ENCODE results near the gene TMEM92. TPM values are rescaled to one million over a fixed set of nuclear protein-coding genes. Genes with fewer than 3 reads are reported as not detected.
A peak's percentile ranks its signal among the peaks of the same experiment; 100 is the strongest.

The TMEM92 gene
- total and polyA plus RNA-seq, 10 of the 15 experiments (the other 5 are each of a cell fraction or from before 2014, with no cell fraction given): 0.11 to 1.2 (median 0.32) TPM

DNA sequence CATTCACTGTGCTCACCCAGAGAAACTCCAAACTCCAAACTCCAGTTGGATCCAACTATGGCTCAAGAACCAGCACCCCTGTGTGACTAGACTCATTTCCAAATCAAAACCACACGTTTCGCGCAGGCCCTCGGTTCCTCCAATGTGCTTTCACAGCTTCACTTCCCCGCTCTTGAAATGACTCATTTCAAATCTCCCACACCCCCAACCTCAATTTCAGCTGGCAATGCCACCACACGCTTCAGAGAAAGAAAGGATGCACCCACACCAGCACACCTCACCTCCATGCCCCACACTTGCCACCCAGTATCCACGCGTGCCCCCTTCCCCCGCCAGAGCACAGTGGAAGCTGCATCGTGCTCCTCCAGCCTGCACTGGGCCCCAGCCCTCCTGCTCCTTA lies 9.0 kb downstream of the TMEM92 start (continued):
- TF ChIP-seq ZBED1 (IDR thresholded peaks at IDR 0.05; ENCODE audit: borderline replicate concordance) (no peak; the same call in 1 of the 2 replicates), SIN3A (IDR thresholded peaks at IDR 0.05; ENCODE audit: low read depth, low read length) (no peak), FOXK2 (IDR thresholded peaks at IDR 0.05) (no peak), SMAD5 (IDR thresholded peaks at IDR 0.05; ENCODE audit: low read depth) (no peak), HDAC6 (IDR thresholded peaks at IDR 0.05; ENCODE audit: unreplicated experiment) (no peak), CBX3 (IDR thresholded peaks at IDR 0.05; ENCODE audit: borderline replicate concordance, low read depth) (no peak), RBBP5 (conservative IDR thresholded peaks at IDR 0.05) (no peak), IKZF1 (conservative IDR thresholded peaks at IDR 0.05) (peak; percentile 84), BHLHE40 (IDR thresholded peaks at IDR 0.05; ENCODE audit: borderline replicate concordance in 1 of 2, low read depth in 2 of 2, low read length in 1 of 2) (peak; percentile 30 to 63; a peak in 3 of 4 replicates), BACH1 (IDR thresholded peaks at IDR 0.05; ENCODE audit: borderline replicate concordance) (0 out of 2 replicates have a peak, but pooled peaks have one; percentile 27), WRNIP1 (IDR thresholded peaks at IDR 0.05; ENCODE audit: borderline replicate concordance, low read depth, low read length) (no peak)
- TF ChIP-seq, protein P1, sequence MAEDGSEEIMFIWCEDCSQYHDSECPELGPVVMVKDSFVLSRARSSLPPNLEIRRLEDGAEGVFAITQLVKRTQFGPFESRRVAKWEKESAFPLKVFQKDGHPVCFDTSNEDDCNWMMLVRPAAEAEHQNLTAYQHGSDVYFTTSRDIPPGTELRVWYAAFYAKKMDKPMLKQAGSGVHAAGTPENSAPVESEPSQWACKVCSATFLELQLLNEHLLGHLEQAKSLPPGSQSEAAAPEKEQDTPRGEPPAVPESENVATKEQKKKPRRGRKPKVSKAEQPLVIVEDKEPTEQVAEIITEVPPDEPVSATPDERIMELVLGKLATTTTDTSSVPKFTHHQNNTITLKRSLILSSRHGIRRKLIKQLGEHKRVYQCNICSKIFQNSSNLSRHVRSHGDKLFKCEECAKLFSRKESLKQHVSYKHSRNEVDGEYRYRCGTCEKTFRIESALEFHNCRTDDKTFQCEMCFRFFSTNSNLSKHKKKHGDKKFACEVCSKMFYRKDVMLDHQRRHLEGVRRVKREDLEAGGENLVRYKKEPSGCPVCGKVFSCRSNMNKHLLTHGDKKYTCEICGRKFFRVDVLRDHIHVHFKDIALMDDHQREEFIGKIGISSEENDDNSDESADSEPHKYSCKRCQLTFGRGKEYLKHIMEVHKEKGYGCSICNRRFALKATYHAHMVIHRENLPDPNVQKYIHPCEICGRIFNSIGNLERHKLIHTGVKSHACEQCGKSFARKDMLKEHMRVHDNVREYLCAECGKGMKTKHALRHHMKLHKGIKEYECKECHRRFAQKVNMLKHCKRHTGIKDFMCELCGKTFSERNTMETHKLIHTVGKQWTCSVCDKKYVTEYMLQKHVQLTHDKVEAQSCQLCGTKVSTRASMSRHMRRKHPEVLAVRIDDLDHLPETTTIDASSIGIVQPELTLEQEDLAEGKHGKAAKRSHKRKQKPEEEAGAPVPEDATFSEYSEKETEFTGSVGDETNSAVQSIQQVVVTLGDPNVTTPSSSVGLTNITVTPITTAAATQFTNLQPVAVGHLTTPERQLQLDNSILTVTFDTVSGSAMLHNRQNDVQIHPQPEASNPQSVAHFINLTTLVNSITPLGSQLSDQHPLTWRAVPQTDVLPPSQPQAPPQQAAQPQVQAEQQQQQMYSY (CRISPR knock-in tag; IDR thresholded peaks at IDR 0.05): no peak
- TF ChIP-seq, protein P2, sequence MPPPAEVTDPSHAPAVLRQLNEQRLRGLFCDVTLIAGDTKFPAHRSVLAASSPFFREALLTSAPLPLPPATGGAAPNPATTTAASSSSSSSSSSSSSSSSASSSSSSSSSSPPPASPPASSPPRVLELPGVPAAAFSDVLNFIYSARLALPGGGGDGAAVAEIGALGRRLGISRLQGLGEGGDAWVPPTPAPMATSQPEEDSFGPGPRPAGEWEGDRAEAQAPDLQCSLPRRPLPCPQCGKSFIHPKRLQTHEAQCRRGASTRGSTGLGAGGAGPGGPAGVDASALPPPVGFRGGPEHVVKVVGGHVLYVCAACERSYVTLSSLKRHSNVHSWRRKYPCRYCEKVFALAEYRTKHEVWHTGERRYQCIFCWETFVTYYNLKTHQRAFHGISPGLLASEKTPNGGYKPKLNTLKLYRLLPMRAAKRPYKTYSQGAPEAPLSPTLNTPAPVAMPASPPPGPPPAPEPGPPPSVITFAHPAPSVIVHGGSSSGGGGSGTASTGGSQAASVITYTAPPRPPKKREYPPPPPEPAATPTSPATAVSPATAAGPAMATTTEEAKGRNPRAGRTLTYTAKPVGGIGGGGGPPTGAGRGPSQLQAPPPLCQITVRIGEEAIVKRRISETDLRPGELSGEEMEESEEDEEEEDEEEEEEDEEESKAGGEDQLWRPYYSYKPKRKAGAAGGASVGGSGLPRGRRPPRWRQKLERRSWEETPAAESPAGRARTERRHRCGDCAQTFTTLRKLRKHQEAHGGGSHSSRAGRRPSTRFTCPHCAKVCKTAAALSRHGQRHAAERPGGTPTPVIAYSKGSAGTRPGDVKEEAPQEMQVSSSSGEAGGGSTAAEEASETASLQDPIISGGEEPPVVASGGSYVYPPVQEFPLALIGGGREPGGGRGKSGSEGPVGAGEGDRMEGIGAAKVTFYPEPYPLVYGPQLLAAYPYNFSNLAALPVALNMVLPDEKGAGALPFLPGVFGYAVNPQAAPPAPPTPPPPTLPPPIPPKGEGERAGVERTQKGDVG (CRISPR knock-in tag; IDR thresholded peaks at IDR 0.05): no peak
- TF ChIP-seq, protein P3, sequence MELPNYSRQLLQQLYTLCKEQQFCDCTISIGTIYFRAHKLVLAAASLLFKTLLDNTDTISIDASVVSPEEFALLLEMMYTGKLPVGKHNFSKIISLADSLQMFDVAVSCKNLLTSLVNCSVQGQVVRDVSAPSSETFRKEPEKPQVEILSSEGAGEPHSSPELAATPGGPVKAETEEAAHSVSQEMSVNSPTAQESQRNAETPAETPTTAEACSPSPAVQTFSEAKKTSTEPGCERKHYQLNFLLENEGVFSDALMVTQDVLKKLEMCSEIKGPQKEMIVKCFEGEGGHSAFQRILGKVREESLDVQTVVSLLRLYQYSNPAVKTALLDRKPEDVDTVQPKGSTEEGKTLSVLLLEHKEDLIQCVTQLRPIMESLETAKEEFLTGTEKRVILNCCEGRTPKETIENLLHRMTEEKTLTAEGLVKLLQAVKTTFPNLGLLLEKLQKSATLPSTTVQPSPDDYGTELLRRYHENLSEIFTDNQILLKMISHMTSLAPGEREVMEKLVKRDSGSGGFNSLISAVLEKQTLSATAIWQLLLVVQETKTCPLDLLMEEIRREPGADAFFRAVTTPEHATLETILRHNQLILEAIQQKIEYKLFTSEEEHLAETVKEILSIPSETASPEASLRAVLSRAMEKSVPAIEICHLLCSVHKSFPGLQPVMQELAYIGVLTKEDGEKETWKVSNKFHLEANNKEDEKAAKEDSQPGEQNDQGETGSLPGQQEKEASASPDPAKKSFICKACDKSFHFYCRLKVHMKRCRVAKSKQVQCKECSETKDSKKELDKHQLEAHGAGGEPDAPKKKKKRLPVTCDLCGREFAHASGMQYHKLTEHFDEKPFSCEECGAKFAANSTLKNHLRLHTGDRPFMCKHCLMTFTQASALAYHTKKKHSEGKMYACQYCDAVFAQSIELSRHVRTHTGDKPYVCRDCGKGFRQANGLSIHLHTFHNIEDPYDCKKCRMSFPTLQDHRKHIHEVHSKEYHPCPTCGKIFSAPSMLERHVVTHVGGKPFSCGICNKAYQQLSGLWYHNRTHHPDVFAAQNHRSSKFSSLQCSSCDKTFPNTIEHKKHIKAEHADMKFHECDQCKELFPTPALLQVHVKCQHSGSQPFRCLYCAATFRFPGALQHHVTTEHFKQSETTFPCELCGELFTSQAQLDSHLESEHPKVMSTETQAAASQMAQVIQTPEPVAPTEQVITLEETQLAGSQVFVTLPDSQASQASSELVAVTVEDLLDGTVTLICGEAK (IDR thresholded peaks at IDR 0.05; ENCODE audit: borderline replicate concordance): no peak
- TF ChIP-seq, protein P4, sequence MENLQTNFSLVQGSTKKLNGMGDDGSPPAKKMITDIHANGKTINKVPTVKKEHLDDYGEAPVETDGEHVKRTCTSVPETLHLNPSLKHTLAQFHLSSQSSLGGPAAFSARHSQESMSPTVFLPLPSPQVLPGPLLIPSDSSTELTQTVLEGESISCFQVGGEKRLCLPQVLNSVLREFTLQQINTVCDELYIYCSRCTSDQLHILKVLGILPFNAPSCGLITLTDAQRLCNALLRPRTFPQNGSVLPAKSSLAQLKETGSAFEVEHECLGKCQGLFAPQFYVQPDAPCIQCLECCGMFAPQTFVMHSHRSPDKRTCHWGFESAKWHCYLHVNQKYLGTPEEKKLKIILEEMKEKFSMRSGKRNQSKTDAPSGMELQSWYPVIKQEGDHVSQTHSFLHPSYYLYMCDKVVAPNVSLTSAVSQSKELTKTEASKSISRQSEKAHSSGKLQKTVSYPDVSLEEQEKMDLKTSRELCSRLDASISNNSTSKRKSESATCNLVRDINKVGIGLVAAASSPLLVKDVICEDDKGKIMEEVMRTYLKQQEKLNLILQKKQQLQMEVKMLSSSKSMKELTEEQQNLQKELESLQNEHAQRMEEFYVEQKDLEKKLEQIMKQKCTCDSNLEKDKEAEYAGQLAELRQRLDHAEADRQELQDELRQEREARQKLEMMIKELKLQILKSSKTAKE (IDR thresholded peaks at IDR 0.05; ENCODE audit: low read depth, poor library complexity, severe bottlenecking): no peak
- TF ChIP-seq, protein P5, sequence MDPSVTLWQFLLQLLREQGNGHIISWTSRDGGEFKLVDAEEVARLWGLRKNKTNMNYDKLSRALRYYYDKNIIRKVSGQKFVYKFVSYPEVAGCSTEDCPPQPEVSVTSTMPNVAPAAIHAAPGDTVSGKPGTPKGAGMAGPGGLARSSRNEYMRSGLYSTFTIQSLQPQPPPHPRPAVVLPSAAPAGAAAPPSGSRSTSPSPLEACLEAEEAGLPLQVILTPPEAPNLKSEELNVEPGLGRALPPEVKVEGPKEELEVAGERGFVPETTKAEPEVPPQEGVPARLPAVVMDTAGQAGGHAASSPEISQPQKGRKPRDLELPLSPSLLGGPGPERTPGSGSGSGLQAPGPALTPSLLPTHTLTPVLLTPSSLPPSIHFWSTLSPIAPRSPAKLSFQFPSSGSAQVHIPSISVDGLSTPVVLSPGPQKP (IDR thresholded peaks at IDR 0.05; ENCODE audit: low read depth, low read length): no peak

Data from GM12878 (cell line).